Liver (tissue), 3 donors: ENCODE measurements around the gene UBE3B.

Experiments used
- ATF3 ChIP-seq: IDR thresholded peaks from 2 replicates; pipeline ENCODE4 v1.6.1; 2016; ENCODE audit warnings: antibody characterized with exemption
- CTCF ChIP-seq: fragments of 150-350 bp; IDR thresholded peaks from 2 replicates; pipeline ENCODE4 v1.5.1; 2017; ENCODE audit warnings: improper control_type of control experiment, low read depth, low read length; ENCODE audit not compliant: missing input control
- EGR1 ChIP-seq, 2 donors: IDR thresholded peaks; 2 replicates each; pipeline ENCODE4 v1.6.1; 2016 to 2018; ENCODE audit warnings: antibody characterized with exemption in 2 of 2, low read depth in 2 of 2
- GABPA ChIP-seq, 2 donors: IDR thresholded peaks in 1 of 2; conservative IDR thresholded peaks in 1 of 2; 2 replicates each; pipeline ENCODE4 v1.6.1; 2016; ENCODE audit warnings: antibody characterized with exemption in 2 of 2, mild to moderate bottlenecking in 1 of 2, moderate library complexity in 1 of 2
- MAX ChIP-seq: IDR thresholded peaks from 2 replicates; pipeline ENCODE4 v1.6.1; 2016; ENCODE audit warnings: antibody characterized with exemption
- RAD21 ChIP-seq, 2 donors: IDR thresholded peaks; 2 replicates each; pipeline ENCODE4 v1.6.1; 2016; ENCODE audit warnings: antibody characterized with exemption in 2 of 2, mild to moderate bottlenecking in 2 of 2
- REST ChIP-seq: IDR thresholded peaks from 2 replicates; pipeline ENCODE4 v1.6.1; 2016; ENCODE audit warnings: antibody characterized with exemption, mild to moderate bottlenecking
- RXRA ChIP-seq, 2 donors: IDR thresholded peaks; 2 replicates each; pipeline ENCODE4 v1.6.1; 2017 to 2018; ENCODE audit warnings: antibody characterized with exemption in 2 of 2, mild to moderate bottlenecking in 1 of 2
- SP1 ChIP-seq: IDR thresholded peaks from 2 replicates; pipeline ENCODE4 v1.6.1; 2018; ENCODE audit warnings: antibody characterized with exemption, mild to moderate bottlenecking
- TAF1 ChIP-seq: conservative IDR thresholded peaks from 2 replicates; pipeline ENCODE4 v1.6.1; 2016; ENCODE audit warnings: antibody characterized with exemption, mild to moderate bottlenecking
- YY1 ChIP-seq: IDR thresholded peaks from 2 replicates; pipeline ENCODE4 v1.6.1; 2016; ENCODE audit warnings: antibody characterized with exemption, mild to moderate bottlenecking
- donor health status: healthy.
- donor health status: healthy.

GRCh38 chr12:109525279-109525585 is 47.8 kb downstream of the UBE3B start:
- no peak for TF ChIP-seq CTCF
- TF ChIP-seq TAF1 = no peak
- no peak for TF ChIP-seq GABPA (IDR thresholded peaks at IDR 0.05 in 1 of 2, conservative IDR thresholded peaks at IDR 0.05 in 1 of 2)
- TF ChIP-seq ATF3 = no peak
- no peak for TF ChIP-seq REST
- no peak for TF ChIP-seq MAX
- no peak for TF ChIP-seq RXRA (IDR thresholded peaks at IDR 0.05)
- TF ChIP-seq RAD21 (IDR thresholded peaks at IDR 0.05) = no peak
- TF ChIP-seq SP1 = no peak
- TF ChIP-seq YY1 = no peak
- no peak for TF ChIP-seq EGR1 (IDR thresholded peaks at IDR 0.05; ENCODE audit: low read depth in 2 of 2)
